HG02885 (cell line): ENCODE data around the gene PPP1R12A.
"Not testable (repeated sequence)": the region's sequence is repeated elsewhere in the genome, so short reads cannot be mapped to it uniquely, and the experiment has no call there.

Source experiments
- ATAC-seq: cut with Tn5 transposase; IDR thresholded peaks from one replicate; pipeline ENCODE4 v1.9.1; 2021; ENCODE audit warnings: mild to moderate bottlenecking; ENCODE audit not compliant: unreplicated experiment, poor library complexity

The PPP1R12A gene

DNA sequence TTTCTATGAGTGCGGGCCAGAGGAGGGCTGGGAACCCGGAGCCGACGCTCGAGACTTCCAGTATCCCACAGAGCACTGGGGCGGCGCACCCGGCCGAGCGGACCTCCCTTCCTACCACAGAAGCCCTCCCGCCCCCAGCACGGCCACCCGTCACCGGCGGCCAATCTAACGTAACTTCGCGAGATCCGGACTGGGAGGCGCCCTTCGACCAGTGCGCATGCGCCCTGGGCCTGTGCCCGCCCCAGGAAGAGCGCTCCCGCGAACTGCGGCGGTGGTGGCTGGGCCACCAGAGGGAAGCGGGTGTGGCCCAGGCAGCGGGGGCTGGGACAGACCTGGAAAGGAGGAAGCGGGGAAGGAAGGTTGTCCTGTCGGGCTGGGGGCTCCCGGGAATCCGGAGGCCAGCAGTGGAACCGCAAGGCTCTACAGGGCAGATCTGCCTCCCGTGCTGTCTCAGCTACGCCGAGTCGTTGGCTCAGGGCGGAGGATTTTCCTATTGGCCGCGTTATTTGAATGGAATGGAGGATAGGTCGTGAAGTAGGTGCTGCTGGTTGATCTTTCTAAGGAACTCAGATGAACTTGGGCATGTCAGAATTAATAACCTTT lies at the start of gene PPP1R12A:
TSS of gene PPP1R12A (minus strand) at position 77 of the 603 bp plus-strand sequence. CDS start 166 bp downstream, outside the sequence.
- peak; percentile 86 for ATAC-seq

DNA sequence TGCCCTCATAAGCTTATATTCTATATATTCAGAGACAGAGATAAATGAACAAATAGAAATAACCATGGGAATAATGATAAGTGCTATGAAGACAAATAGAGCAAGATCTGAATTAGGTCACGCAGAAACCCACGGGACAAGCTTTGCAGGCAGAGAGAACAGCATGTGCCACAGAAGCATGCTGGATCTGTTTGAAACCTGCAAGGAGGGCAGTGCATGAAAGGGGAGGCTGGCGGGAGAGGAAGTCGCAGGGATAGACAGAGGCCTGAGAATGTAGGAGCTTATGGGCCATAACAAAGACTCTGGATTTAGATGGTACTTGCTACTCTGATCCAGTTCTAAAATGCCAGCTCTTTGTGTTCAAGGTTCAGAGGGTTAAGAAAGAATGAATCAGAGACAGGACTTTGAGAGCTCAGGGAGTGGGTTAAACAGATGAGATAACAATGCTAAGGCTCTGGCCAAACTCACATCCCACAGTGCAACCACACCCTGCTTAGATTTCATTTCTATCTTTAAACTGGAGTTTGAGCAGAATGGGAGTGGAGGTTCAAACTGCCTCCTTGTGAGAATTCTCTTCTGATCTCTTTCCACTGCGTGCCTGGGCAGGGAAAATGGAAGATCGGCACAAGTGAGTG lies 49.2 kb upstream of the PPP1R12A start:
- ATAC-seq, result no peak

DNA sequence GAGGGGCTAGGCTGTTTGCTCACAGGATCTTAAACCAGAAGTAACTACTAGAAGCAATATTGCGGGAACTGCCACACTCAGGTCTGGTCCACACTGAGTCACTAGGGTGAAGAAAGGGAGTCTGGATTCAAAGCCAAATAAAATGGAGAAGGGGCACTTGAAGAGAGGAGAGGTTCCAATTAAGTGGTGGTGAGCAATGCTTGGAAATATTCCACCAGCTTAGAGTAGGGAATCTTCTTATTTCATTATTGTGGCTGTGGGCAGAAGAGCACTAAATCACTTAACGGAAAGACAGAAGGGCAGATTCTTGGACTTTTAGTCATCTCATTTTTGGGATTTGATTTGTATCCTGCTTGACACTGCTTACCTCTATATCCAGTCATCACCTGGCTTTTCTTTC lies 48.6 kb upstream of the PPP1R12A start:
- ATAC-seq, result no peak

DNA sequence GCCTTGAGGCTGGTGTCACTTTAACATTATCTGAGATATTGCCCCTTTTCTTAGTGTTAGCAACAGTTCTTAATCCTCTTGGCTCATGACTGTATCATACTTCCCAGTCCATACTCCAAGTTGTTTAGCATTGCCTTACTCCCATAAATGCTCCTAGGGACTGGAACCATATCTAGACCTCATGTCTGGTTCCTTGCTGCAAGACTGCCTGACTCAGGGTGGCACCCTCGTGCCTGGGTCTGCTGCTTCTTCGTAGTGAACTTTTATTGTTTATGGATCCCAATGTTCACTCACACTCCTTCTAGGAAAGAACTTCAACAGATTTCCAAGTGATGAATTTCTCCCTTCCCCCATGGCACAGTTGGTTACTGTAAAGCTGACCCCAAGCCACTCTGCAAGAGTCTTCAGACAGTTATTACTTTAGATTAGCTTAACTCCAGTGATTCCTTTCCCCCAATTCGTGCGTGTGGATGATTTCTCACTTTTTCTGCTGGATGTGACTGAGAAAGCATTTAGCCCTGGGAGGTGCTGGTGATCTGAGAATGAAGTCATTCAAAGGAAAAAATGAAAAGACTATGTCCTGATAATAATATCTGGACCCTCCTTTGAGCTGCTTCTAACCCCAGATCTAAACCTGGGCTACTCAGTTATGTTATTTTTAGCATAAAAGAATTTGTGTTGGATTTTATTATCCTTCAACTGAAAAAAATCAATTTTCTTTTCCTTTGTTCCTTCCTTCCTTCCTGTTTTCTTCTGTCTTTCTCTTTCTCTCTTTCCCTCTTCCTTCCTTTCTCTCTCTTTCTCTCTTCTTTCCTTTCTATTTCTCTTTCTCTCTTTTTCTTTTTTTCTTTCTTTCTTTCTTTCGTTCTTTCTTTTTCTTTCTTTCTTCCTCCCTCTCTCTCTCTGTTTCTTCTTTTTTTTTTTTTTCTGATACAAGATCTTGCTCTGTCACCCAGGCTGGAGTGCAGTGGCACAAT lies 47.5 kb upstream of the PPP1R12A start:
- no peak for ATAC-seq

DNA sequence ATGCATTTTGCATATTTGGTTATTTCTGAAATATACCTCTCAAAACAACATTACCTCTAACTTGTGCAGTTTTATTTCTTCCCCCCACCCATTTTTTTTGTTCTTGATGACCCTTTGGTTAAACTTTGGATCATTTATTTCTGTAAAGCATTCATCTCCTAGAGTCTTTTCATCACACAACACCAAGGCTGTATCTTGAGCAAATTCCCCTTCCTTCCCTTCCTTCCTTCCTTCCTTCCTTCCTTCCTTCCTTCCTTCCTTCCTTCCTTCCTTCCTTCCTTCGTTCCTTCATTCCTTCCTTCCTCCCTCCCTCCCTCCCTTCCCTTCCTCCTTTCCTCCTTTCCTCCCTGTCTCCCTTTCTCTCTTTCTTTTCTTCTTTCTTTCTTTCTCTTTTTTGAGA lies 43.8 kb upstream of the PPP1R12A start:
- no peak for ATAC-seq

DNA sequence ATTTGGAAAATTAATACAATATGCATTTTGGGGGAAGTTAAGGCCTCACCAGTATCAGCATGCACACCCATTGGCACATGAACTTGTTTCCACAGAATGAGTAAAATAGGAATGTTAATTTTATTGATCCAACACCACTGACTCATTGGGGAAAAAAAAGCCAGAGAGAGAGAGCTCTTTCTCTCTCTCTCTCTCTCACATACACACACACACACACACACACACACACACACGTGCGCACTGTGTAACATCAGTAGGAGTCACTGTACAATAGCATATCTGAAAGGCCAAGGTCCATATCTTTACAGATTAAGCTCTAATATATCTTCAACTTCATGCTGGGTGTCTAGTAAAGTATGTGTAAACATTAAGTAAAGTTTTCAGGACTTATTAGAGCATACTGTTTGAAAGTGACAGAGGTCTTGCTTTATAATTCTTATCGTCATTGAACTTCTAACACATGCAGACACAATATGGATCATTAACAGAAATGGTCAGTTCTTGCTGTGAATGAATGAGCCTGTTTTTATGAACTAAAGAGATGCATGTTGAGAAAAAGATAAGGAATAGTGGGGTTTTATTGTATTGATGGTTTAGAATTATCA lies 43.1 kb upstream of the PPP1R12A start:
- ATAC-seq, result not testable (repeated sequence)

DNA sequence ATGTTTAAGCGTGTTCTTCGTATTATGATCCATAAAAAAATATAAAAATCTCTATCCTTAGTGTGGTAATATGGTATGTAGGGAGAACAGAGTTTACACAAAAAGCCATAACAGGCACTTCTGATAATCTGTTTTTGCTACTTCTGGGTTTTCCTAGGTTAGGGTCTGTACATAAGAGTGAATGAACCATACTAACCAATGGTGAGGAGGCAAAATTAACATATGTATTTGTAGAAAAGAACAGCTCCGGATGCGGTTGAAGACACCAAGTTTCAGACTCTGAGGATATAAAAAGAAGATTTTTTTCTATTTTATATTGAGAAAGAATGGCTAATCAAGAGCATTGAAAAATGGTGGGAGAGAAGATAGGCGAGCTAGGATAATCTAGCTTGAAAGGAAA lies 40.2 kb upstream of the PPP1R12A start:
- no peak for ATAC-seq

DNA sequence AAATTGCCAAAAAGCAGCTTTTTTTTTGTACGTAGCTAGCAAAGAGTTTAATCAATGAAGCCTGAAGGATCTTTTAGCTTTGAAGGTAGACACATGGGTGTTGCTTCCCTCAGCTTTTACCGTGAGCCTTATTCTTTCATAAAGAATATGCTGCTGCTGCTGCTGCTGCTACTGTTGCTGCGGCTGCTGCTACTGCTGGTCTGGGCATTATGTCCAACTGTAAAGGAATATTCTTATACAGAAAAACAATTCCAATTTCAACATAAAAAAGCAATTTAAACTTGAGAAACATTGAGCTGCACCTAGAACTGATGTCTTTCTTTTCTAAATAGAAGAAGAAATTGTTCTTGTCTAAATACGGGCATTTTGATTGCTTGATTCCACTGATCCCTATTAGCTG lies 38.9 kb upstream of the PPP1R12A start:
- no peak for ATAC-seq

DNA sequence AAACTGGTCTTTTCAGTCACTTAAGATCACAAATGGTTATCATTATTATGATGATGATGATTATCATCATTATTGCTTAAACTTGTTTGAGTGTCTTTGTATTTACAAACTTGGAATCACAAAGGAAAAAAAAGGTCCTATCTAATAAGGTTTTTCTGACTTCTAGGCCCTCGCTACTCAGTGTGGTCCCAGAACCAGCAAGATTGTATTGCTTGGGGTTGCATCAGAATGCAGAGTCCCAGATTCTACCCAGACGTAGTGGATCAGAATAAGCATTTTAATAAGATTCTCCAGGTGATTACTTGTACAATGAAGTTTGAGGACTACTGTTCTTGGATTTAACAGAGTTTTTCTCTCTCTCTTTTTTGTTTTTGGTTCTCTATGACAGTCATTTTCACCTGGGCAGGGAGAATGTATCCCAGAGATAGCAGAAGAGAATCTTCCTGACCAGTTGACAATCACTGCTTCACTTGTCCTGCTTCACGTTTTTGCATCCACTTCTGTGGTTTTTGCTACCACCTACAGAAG lies 29.3 kb upstream of the PPP1R12A start:
- ATAC-seq, result no peak

DNA sequence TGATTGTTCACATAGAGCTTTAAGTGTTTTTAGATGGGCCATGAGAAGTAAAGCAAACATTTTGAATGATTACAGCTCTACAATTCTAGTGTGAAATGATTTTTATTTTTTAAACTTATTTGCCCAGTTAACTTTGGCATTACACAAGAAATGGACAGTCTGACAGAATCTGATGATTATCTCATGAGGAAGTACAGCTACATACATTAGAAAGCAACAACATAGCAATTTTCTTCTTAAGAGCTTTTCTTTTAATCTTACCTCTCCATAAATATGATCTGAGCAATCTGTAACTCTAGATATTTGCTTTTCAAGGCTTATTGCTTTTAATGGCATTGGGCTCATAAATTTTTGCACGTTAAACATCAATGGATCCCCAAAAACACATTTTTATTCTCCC lies 26.5 kb upstream of the PPP1R12A start:
- no peak for ATAC-seq

DNA sequence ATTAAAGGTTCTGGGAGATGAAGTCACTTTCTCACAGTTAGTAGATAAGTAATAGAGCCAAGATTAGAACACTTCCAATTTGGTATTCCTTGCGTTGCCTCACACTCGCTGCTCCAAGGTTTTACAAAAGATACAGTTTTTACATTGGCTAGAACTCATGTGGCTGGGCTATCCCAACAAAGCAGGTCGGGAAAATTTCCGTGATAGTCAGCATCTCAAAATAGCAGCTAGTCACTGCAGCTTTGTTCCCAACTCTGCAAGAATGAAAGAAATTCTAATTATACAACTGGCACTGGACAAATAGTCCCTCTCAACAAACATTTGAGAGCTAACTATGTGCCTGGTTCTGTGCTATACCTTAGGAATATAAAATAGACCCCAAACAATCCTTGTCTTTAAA lies 24.6 kb upstream of the PPP1R12A start:
- ATAC-seq, result no peak

DNA sequence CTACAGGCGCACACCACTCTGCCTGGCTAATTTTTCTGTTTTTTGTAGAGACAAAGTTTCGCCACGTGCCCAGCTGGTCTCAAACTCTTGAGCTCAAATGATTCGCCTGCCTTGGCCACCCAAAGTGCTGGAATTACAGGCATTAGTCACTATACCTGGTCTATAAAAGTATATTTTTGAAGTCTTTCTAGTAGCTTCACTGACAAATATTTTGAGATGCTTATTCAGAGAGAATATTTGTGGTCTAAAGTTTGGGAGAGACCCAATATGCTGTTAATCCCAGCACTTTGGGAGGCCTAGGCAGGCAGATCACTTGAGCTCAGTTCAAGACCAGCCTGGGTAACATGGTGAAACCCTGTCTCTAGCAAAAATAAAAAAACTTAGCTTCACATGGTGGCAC lies 22.0 kb upstream of the PPP1R12A start:
- no peak for ATAC-seq

DNA sequence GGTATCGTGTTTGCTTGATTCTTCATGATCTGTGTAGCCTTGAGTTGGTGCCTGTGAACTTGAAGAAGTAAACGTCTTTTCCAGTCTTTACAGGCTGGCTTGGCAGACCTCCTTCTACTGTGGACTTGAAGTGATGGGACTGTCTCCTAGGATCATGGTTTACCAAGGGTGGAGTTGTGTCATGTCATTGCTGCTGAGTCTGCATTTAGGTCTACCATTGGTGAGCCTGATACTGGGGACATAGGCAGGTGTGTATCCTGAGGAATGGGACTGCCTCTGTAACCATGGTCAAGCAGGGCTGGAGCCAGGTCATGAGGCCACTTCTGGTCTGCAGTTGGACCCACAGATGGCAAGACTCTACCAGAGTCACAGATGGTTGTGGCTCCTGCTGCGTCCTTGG lies 20.7 kb upstream of the PPP1R12A start:
- no peak for ATAC-seq

DNA sequence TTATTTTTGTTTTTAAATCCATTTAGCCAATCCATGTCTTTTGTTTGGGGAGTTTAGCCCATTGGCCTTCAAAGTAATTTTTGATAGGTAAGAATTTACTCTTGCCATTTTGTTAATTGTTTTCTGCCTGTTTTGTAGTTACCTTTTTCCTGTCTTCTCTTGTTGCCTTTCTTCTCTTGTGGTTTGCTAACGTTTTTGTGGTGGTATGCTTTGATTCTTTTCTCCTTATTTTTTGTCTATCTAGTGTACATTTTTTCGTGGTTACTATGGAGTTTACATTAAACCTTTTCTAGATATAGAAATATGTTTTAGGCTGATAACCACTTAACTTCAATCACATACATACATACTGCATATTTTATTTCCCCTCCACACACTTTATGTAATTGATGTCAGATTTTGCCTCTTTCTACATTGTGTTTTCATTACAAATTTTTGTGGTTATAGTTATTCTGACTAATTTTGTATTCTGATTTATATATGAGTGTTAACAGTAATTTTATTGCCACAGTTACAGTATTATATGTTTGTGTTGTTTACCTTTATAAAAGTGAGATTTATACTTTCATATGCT lies 19.2 kb upstream of the PPP1R12A start:
- ATAC-seq, result no peak

DNA sequence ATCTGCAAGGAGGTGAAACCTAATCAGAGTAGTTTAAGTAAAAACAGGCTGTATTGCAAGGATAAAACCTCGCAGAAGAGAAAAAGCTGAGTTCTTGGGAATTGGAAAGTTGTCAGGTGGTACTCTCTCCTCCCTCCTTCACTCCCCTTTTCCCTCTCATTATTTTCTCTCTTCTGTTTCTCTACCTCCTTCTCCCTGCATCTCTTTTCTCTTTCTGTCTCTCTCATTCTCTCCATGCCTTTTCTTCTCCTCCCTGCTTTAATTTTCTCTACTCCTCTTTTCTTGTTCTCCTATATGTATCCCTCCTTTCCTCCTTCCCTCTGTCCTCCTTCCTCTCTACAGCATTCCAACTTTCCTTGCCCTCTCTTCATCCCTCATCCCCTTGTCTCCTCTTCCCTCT lies 14.2 kb upstream of the PPP1R12A start:
- ATAC-seq, result no peak

DNA sequence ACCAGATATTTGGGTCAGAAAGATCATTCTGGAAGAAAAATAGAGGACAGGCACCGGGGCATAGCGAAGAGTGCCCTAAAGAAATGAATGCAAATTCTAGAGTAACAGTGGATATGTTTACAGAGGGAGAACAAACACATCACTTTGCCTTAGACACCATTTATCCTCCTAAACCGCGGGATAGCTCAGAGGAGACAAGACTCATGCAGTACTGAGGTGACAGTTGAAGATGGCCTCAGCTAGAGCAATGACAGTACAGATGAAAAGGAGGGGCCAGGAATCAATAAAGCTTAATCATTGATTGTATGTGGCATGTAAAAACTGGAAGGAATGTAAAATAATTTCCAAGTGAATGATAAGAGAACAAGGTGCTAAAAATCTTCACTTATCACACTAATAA lies 10.5 kb upstream of the PPP1R12A start:
- ATAC-seq, result no peak

DNA sequence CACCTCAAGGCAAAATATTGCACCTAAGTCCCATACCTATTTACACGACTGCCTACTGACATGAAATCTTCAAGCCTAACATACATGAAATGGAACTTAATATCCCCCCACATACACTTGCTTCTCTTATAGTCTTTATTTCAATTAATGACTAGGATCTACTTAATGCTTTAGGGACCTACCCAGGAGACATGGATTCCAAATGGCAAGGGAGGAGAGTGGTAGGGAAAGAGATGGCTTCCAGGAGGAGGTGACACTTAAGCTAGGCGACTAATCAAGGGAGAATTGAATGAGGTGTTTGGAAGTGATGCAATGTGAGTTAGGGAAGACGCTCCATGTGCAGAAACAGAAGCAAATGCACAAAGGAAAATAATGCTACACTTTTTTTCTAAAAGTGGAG lies 9.7 kb upstream of the PPP1R12A start:
- ATAC-seq, result no peak

DNA sequence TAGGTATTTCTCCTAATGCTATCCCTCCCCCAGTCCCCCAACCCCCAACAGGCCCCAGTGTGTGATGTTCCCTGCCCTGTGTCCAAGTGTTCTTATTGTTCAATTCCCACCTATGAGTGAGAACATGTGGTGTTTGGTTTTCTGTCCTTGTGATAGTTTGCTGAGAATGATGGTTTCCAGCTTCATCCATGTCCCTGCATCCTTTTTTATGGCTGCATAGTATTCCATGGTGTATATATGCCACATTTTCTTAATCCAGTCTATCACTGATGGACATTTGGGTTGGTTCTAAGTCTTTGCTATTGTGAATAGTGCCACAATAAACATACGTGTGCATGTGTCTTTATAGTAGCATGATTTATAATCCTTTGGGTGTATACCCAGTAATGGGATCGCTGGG lies 7.9 kb upstream of the PPP1R12A start:
- not testable (repeated sequence) for ATAC-seq

DNA sequence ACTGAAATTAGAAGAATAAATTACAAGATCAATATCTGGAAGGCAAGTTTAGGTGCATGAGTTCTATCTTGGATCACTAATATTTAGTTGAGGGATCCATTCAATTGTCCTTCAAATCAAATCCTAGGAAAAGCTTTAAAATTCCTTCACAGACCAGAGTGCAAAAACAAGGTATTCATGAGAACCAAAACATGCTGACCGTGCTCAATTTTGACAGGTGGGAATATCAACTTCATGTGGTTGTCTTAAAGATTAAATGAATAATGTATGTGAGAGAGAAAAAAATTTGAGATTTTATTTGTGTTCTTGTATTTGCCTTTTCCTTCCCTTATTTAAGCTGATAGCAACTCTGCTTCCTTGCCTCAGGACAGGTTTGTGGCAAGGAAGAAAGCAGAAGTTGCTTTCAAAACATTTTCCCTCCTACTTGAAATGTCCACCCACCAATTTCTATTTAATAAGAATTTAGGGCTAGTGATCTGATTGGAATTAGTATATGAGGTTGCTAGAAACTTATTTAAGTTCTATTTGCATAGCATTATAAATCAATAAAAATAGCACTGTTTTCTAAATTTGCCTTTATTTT lies 4.9 kb upstream of the PPP1R12A start:
- no peak for ATAC-seq

DNA sequence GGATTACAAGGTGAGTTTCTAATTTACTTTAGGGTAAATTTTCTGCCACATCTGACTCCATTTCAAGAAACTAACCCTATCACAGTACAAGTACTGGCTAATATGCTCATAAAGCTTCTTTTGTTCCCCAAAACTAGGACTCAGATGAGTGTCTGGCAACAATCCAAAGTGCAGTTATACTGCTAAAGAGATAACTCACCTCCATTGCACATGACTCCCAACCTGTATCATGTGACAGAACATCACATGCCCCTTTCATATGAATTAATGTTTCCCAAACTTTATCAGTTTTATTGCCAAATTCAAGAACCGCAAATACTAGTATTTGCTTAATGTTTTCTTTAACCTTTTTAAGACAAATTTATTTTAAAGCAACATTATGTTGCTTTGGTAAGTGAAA lies 3.9 kb upstream of the PPP1R12A start:
- ATAC-seq, result no peak
